GM13976 (cell line): ENCODE measurements around the gene CCDC85C.

ENCODE experiments used
- DNase-seq: peaks from one replicate; pipeline ENCODE4 v3.0.0; 2012; ENCODE audit warnings: low spot score
- in situ Hi-C: fragments of 300-500 bp; cut with MboI; formaldehyde crosslinking; loops from one replicate; pipeline ENCODE4 v1.12.0; 2022; ENCODE audit warnings: low sequenced_read_pairs, mixed read lengths, inconsistent platforms; ENCODE audit not compliant: unreplicated experiment
- TF ChIP-seq, protein P1 (sequence below): IDR thresholded peaks from 2 replicates; pipeline ENCODE4 v1.5.1; 2012; ENCODE audit warnings: borderline replicate concordance, mild to moderate bottlenecking; ENCODE audit not compliant: insufficient read depth; ENCODE audit errors: extremely low read depth, missing control alignments, control extremely low read depth

The CCDC85C gene

DNA sequence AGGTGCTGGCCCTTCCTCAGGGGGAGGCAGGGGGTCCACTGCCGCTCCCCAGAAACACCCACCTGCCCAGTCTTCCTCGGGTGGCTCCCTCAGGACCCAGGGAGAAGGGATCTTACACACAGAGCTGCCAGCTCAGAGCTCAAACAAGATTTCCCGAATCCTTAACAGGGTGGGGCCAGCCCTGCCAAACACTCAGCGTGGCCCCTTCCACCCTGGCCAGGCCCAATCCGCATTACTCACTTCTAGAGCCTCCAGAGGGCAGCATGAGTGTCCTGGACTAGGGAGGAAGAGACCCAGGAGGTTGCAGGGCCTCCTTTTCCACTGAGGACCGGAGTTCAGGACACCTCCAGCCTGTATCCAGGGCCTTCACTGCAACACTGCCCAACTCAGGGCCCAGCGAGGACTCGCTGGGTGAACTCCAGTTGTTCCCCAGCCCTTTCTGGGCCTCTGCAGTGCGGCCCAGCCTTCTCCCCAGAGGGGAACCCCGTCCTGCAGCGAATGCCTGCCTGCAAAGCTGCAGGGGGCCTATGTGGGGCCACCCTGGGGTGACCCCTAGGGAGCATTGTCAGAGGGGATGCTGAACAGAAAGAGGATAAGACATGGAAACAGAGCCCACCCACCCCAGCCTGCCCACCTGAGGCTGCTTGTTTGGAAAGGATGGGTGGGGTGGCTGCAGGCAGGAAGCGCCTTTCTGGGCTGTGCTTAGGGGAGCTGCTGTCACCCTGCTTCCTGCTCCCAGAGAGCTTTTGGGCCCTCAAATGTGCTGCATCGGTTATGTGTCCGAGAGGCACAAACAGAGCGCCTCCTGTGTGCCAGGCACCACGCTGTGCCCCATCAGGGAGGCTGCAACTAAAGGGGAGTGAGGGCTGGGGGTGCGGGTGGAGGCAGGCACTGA lies 79.0 kb downstream of the CCDC85C start:
- in situ Hi-C loops: loop anchor here (10.0 kb wide), 2 partner anchors 110 to 360 kb away; no protein-coding TSS in a partner anchor
- TF ChIP-seq, protein P1, sequence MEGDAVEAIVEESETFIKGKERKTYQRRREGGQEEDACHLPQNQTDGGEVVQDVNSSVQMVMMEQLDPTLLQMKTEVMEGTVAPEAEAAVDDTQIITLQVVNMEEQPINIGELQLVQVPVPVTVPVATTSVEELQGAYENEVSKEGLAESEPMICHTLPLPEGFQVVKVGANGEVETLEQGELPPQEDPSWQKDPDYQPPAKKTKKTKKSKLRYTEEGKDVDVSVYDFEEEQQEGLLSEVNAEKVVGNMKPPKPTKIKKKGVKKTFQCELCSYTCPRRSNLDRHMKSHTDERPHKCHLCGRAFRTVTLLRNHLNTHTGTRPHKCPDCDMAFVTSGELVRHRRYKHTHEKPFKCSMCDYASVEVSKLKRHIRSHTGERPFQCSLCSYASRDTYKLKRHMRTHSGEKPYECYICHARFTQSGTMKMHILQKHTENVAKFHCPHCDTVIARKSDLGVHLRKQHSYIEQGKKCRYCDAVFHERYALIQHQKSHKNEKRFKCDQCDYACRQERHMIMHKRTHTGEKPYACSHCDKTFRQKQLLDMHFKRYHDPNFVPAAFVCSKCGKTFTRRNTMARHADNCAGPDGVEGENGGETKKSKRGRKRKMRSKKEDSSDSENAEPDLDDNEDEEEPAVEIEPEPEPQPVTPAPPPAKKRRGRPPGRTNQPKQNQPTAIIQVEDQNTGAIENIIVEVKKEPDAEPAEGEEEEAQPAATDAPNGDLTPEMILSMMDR: no peak

DNA sequence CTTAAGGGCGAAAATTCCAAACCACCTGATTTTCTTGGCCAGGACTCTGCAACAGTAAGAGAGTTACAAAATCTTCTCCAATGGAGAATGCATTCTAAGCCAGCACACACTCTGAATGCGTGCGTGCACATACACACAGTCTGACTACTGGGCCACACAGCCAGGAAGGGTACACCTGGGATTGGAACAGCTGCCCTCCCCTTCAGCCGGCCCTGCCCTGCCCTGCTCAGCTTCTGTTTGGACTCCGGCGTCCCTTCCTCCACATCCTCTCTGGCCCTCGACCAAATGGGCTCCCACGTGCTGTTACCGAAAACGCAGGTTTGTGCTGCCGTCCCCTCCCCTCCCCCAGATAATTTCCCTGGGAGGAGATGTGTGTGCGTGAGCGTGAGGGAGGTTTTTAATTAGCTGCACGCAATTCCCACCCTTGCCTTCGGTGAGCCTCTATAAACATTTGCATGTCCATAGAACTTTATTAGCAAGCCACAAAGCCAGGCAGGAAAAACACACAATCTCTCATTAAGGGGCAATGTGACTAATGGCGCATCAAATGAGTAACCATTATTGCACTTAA lies 79.8 kb downstream of the CCDC85C start:
- in situ Hi-C loops: loop anchor here (10.0 kb wide), 2 partner anchors 111 to 361 kb away; no protein-coding TSS in a partner anchor
- TF ChIP-seq, protein P1: no peak
- no peak for DNase-seq

More for the DNA sequence above, 79.0 kb downstream of the CCDC85C start:
- no peak for DNase-seq

DNA sequence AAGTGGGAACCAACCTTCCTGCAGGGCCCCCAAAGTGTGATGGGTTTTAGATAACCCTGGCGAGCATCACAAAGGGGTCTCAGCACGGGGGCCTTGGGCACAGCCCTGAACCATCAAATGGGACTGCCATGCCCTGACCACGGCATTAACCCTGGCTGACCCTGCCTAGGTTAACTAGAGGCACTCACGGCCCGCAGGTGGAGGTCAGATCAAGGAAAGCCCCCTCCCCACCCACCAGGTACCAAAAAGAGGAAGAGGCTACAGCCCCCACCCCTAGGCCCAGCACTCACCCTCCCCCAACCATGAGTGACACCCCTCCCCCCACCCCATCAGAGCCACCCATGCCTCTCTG lies 80.3 kb downstream of the CCDC85C start:
- in situ Hi-C loops: loop anchor here (10.0 kb wide), 2 partner anchors 111 to 361 kb away; no protein-coding TSS in a partner anchor
- TF ChIP-seq, protein P1: no peak
- DNase-seq: no peak

DNA sequence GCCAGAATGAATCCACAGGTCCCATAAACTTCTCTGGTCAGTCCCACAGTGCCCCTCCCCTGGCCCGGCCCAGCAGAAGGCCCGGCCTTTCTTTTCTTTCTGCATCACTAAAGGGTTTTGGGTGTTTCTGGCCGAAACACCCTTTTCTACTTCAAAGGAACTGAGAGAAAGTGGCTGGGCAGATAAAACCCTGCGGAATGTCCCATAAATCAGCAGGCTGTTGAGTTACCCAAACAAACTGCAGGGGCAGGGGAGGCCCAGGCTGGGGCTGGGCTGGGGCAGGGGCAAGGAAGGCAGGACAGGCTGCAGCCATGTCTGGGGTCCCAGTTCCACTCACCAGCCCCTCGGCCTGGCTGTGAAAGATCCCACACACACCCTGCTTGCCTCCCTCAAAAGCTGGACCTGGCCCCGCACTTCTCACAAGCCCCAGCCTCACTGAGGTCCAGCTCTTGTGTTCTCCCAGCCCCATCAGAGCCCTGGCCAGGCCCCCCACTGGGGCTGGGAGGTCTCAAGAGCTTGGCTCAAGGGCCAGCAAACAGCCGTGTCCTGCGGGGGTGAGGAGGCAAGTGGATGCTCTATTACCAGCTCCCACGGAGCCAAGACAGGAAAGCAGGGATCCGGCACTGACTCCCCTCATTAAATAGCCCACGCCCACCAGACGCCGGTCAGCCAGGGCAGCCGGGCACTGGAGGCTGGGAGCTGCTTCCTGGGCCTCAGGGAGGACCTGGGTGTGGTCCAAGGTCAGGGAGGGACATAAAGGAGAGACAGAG lies 80.9 kb downstream of the CCDC85C start:
- DNase-seq: no peak
- in situ Hi-C loops: loop anchor here (10.0 kb wide), 2 partner anchors 112 to 362 kb away; no protein-coding TSS in a partner anchor

DNA sequence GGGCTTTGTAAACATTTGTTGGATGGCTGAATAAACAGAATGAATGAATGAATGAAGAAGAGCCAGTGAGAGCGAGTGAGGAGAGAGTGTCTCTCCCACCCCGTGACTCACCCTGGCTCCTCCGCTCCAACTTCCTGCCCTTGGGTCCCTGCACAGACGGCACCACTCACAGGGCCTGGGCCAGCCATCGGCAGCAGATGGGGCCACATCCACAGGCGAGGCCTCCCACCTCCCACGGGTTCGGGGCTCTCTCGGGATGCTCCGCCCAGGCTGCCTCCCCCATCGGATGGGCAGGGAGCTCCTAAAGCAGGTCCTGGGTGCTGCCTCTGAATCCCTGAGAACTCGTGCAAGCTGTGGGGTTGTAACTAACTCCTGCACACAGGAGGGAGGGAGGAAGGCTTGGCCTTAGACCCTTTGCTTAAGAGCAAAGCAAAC lies 81.5 kb downstream of the CCDC85C start:
- in situ Hi-C loops: loop anchor here (10.0 kb wide), 2 partner anchors 112 to 362 kb away; no protein-coding TSS in a partner anchor
- TF ChIP-seq, protein P1: no peak
- no peak for DNase-seq

More for the DNA sequence above, 80.9 kb downstream of the CCDC85C start:
- TF ChIP-seq, protein P1: no peak

DNA sequence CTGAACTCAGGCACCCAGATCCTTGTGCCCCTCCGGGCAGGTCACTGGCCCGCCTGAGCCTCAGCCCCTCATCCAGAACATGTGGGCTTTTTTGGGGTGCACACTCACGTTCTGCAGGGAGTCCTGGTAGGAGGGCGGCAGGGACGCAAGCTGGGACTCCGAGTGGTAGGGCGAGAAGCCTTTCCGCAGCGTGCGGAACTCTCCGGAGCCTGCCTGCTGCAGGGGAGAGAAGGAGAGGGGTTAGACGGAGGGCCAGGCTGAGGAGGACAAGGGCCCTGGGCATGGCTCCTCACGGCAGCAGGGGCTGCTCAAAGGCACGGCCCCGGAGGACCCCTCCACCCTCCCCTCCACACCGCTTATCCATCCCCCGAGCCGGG lies 82.0 kb downstream of the CCDC85C start:
- in situ Hi-C loops: loop anchor here (10.0 kb wide), 2 partner anchors 113 to 363 kb away; no protein-coding TSS in a partner anchor
- TF ChIP-seq, protein P1: no peak
- DNase-seq: no peak
